H1 (cell line): ENCODE measurements around the gene ABI3BP. TPM values are rescaled to one million over a fixed set of nuclear protein-coding genes. Genes with fewer than 3 reads are reported as not detected.

ENCODE experiments used
- CTCF ChIA-PET: fragments of 300-600 bp; sonication (Branson Sonifier 250); formaldehyde crosslinking; loops from one replicate; lab custom pipeline; 2021; ENCODE audit not compliant: partially characterized antibody; lab: Charles Lee
- POLR2A ChIA-PET: fragments of 300-600 bp; sonication (Branson Sonifier 250); formaldehyde crosslinking; loops from one replicate; lab custom pipeline; 2021; ENCODE audit warnings: inconsistent platforms; ENCODE audit not compliant: partially characterized antibody; lab: Charles Lee
- DNase-seq, 2 experiments: peaks; one replicate each; pipeline versions ENCODE4 v3.0.0 to v3.0.0-alpha.2; 2010 to 2022; ENCODE audit warnings: low spot score in 2 of 2, low read depth in 1 of 2, mixed read lengths in 1 of 2
- FAIRE-seq: peaks from 2 replicates; lab custom pipeline; 2011; peaks lifted over from hg19 to GRCh38; lab: Jason Lieb, UNC
- H2AFZ ChIP-seq: 2 replicates; pipeline ENCODE4 v1.8.1; 2012; ENCODE audit warnings: low read length, inconsistent platforms
- H2AK5ac ChIP-seq: 2 replicates; pipeline ENCODE4 v1.6.1; 2013; ENCODE audit warnings: low read depth, low read length
- H2BK120ac ChIP-seq: replicated peaks from 2 replicates; pipeline ENCODE3; 2013; ENCODE audit warnings: low read depth, low read length, inconsistent platforms
- H2BK12ac ChIP-seq: 2 replicates; pipeline ENCODE4 v1.6.1; 2013; ENCODE audit warnings: low read depth, low read length
- H2BK15ac ChIP-seq: 2 replicates; pipeline ENCODE4 v1.6.1; 2013; ENCODE audit warnings: low read length
- H2BK20ac ChIP-seq: 2 replicates; pipeline ENCODE4 v1.6.1; 2013; ENCODE audit warnings: low read length
- H2BK5ac ChIP-seq: 2 replicates; pipeline ENCODE4 v1.6.1; 2013; ENCODE audit warnings: low read depth, low read length
- H3K14ac ChIP-seq: 2 replicates; pipeline ENCODE4 v1.6.1; 2013; ENCODE audit warnings: inconsistent platforms; ENCODE audit not compliant: insufficient read length
- H3K18ac ChIP-seq: 2 replicates; pipeline ENCODE4 v1.6.1; 2013; ENCODE audit warnings: low read length; ENCODE audit errors: extremely low read depth
- H3K23ac ChIP-seq: 2 replicates; pipeline ENCODE4 v1.6.1; 2013; ENCODE audit warnings: inconsistent platforms; ENCODE audit not compliant: insufficient read length
- H3K23me2 ChIP-seq: 2 replicates; pipeline ENCODE4 v1.6.1; 2013; ENCODE audit warnings: low read depth, low read length
- H3K27ac ChIP-seq: 2 replicates; pipeline ENCODE4 v1.6.1; 2011; ENCODE audit warnings: low read depth, low read length, inconsistent platforms
- H3K27me3 ChIP-seq, 4 experiments: replicated peaks in 1 of 4; 1 replicate in 1 of 4; 2 replicates in 3 of 4; pipeline versions ENCODE4 v1.6.1 to v1.8.1; 2011 to 2013; ENCODE audit warnings: low read length in 3 of 4, mild to moderate bottlenecking in 3 of 4, inconsistent platforms in 2 of 4, mixed read lengths in 2 of 4, moderate library complexity in 1 of 4; ENCODE audit not compliant: control insufficient read depth in 3 of 4, insufficient read depth in 3 of 4; ENCODE audit errors: extremely low read depth in 1 of 4
- H3K36me3 ChIP-seq, 4 experiments: 2 replicates each; pipeline versions ENCODE4 v1.6.1 to v1.8.1; 2011 to 2013; ENCODE audit warnings: mild to moderate bottlenecking in 4 of 4, low read length in 3 of 4, moderate library complexity in 2 of 4, control low read depth in 1 of 4, inconsistent platforms in 1 of 4; ENCODE audit not compliant: insufficient read depth in 4 of 4, control insufficient read depth in 2 of 4
- H3K4ac ChIP-seq: replicated peaks from 2 replicates; pipeline ENCODE3; 2013; ENCODE audit warnings: low read length, low read depth, mixed read lengths, inconsistent platforms; ENCODE audit not compliant: insufficient read length
- H3K4me1 ChIP-seq, 4 experiments: replicated peaks in 1 of 4; 1 replicate in 1 of 4; 2 replicates in 3 of 4; pipeline versions ENCODE4 v1.6.1 to v1.8.1; 2011 to 2013; ENCODE audit warnings: low read length in 3 of 4, inconsistent platforms in 2 of 4, mixed read lengths in 1 of 4; ENCODE audit not compliant: insufficient read depth in 4 of 4, control insufficient read depth in 3 of 4
- H3K4me2 ChIP-seq, 2 experiments: 2 replicates each; pipeline versions ENCODE4 v1.6.1 to v1.8.1; 2011 to 2013; ENCODE audit warnings: low read depth in 2 of 2, low read length in 2 of 2, control low read depth in 1 of 2, inconsistent platforms in 1 of 2, mild to moderate bottlenecking in 1 of 2; ENCODE audit not compliant: insufficient read depth in 1 of 2
- H3K4me3 ChIP-seq, 4 experiments: fragments of 200-600, 300-600 bp in 1 of 4; sonication (generic), shearing (Covaris generic), sonication (Bioruptor Twin) in 1 of 4; 2 replicates each; pipeline versions ENCODE4 v1.5.1 to v1.8.1; 2011 to 2016; ENCODE audit warnings: low read length in 4 of 4, low read depth in 3 of 4, control low read depth in 2 of 4, inconsistent platforms in 2 of 4, mild to moderate bottlenecking in 2 of 4, mixed read lengths in 1 of 4, moderate library complexity in 1 of 4; ENCODE audit not compliant: insufficient read depth in 2 of 4; ENCODE audit errors: extremely low read depth in 1 of 4
- H3K56ac ChIP-seq: replicated peaks from 2 replicates; pipeline ENCODE3; 2013; ENCODE audit warnings: low read depth, mild to moderate bottlenecking, mixed read lengths, low read length, inconsistent platforms; ENCODE audit not compliant: insufficient read length
- H3K79me1 ChIP-seq: 2 replicates; pipeline ENCODE4 v1.6.1; 2013; ENCODE audit warnings: low read depth, low read length, control low read depth
- H3K79me2 ChIP-seq, 2 experiments: 2 replicates each; pipeline versions ENCODE4 v1.6.1 to v1.8.1; 2012 to 2013; ENCODE audit warnings: low read length in 2 of 2, mild to moderate bottlenecking in 2 of 2, inconsistent platforms in 1 of 2; ENCODE audit not compliant: insufficient read depth in 2 of 2, control insufficient read depth in 1 of 2
- H3K9ac ChIP-seq, 4 experiments: replicated peaks in 1 of 4; 1 replicate in 1 of 4; 2 replicates in 3 of 4; pipeline versions ENCODE4 v1.6.1 to v1.8.1; 2011 to 2013; ENCODE audit warnings: low read depth in 3 of 4, low read length in 3 of 4, control low read depth in 2 of 4, mild to moderate bottlenecking in 2 of 4, moderate library complexity in 2 of 4, inconsistent platforms in 1 of 4; ENCODE audit errors: extremely low read depth in 1 of 4
- H3K9me3 ChIP-seq, 2 experiments: 2 replicates each; pipeline versions ENCODE4 v1.6.1 to v1.8.1; 2012 to 2013; ENCODE audit warnings: mild to moderate bottlenecking in 2 of 2, moderate library complexity in 2 of 2, control low read depth in 1 of 2, inconsistent platforms in 1 of 2, low read depth in 1 of 2, low read length in 1 of 2, mixed read lengths in 1 of 2; ENCODE audit not compliant: insufficient read depth in 2 of 2
- H4K20me1 ChIP-seq, 2 experiments: replicated peaks in 1 of 2; 2 replicates each; pipeline versions ENCODE3 to v1.8.1; 2011 to 2013; ENCODE audit warnings: inconsistent platforms in 2 of 2, low read length in 2 of 2, mild to moderate bottlenecking in 1 of 2; ENCODE audit not compliant: insufficient read depth in 2 of 2, control insufficient read depth in 1 of 2
- H4K5ac ChIP-seq: 2 replicates; pipeline ENCODE4 v1.6.1; 2013; ENCODE audit warnings: low read length, low read depth, mixed read lengths, inconsistent platforms; ENCODE audit not compliant: insufficient read length
- H4K8ac ChIP-seq: 2 replicates; pipeline ENCODE4 v1.8.0; 2013; ENCODE audit warnings: mild to moderate bottlenecking, moderate library complexity, low read length, inconsistent platforms; ENCODE audit not compliant: insufficient read depth; ENCODE audit errors: extremely low read depth
- H4K91ac ChIP-seq: replicated peaks from 2 replicates; pipeline ENCODE3; 2013; ENCODE audit warnings: low read length, mixed read lengths, inconsistent platforms; ENCODE audit not compliant: insufficient read length
- ASH2L ChIP-seq: fragments of 200-600, 300-600 bp; sonication (generic); IDR thresholded peaks from one replicate; pipeline ENCODE4 v1.7.1; 2017; ENCODE audit warnings: low read length
- EGR1 ChIP-seq: IDR thresholded peaks from 2 replicates; pipeline ENCODE4 v1.6.1; 2011; ENCODE audit warnings: low read depth, low read length, borderline replicate concordance
- JUN ChIP-seq: IDR thresholded peaks from 2 replicates; pipeline ENCODE4 v1.6.1; 2011; ENCODE audit warnings: low read depth, mild to moderate bottlenecking, improper control_type of control experiment, low read length
- POU5F1 ChIP-seq: IDR thresholded peaks from 2 replicates; pipeline ENCODE4 v1.6.1; 2011; ENCODE audit warnings: low read depth, mild to moderate bottlenecking, low read length, moderate library complexity
- RFX5 ChIP-seq: IDR thresholded peaks from 2 replicates; pipeline ENCODE4 v1.6.1; 2011; ENCODE audit warnings: low read depth, low read length, improper control_type of control experiment, borderline replicate concordance
- ZNF274 ChIP-seq: IDR thresholded peaks from 2 replicates; pipeline ENCODE4 v1.7.0; 2012; ENCODE audit warnings: low read length, borderline replicate concordance; ENCODE audit errors: extremely low read depth
- WGBS, 2 experiments: shearing (Covaris generic) in 1 of 2; methylation state at CpG; one replicate each; pipeline versions ENCODE4 v1.1.6 to v1.1.7; 2013 to 2015; ENCODE audit warnings: low lambda C conversion rate in 2 of 2, mixed read lengths in 2 of 2, inconsistent platforms in 1 of 2, low coverage in 1 of 2, missing lambda C conversion rate in 1 of 2; ENCODE audit not compliant: insufficient replicate concordance in 2 of 2, insufficient coverage in 1 of 2, insufficient read length in 1 of 2; ENCODE audit errors: extremely low coverage in 1 of 2, missing lambda C conversion rate in 1 of 2; 5-methylcytosine and 5-hydroxymethylcytosine counted together
- polyA plus RNA-seq, 7 experiments: library from polyadenylated mRNA; depleted of rRNA in 3 of 7; stranded (reverse) in 5 of 7; unstranded in 2 of 7; fragments of >200 nt in 5 of 7; fragments of 200-250 nt in 2 of 7; gene quantifications; 1 replicate in 5 of 7; 2 replicates in 1 of 7; 4 replicates in 1 of 7; pipeline versions ENCODE4 v1.2.1 to v1.2.3, GENCODE V29; 2011 to 2013; ENCODE audit warnings: missing spikeins in 2 of 7, mixed read lengths in 2 of 7
- total RNA-seq: library from RNA; stranded (reverse); fragmentation: NEBNext Ultra II Directional; extraction: Animal tissue kit (Norgen Biotek cat#: 25700); gene quantifications from 2 replicates; pipeline ENCODE4 v1.2.1, GENCODE V29; 2021

The ABI3BP gene
- total and polyA plus RNA-seq, 2 of the 8 experiments (the other 6 are each of a cell fraction or from before 2014, with no cell fraction given): 0.08 to 0.32 TPM

DNA sequence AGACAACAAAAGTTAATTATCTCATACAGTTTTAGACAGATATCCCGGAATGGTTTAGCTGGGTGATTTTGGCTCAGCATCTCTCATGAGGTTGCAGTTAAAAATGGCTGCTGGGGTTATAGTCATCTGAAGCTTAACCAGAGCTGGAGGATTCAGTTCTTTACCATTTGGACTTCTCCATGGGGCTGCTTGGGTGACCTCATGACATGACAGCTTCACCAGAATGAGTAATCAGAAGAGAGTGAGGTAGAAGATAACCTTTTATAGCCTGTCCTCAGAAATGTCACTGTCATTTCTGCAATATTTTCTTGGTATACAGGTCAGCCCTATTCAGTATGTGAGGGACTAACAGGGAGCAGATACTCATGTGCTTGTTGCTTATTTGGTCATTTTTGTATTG, 253.0 kb downstream of the ABI3BP start:
- CTCF ChIA-PET: interaction anchor here (1.1 to 1.7 kb wide), 3 partner anchors 13 to 278 kb away, joined by 3 read pairs; no protein-coding TSS in a partner anchor
- Histone ChIP-seq H3K4me1 (peaks cover 0 to 6% (median 1%) of the 10 kb centered on the region in 4 experiments; a peak in 4 of 7 replicates), H3K4ac (no peak overlapping the region), H4K91ac (no peak overlapping the region), H2BK5ac (no peak overlapping the region), H2BK120ac (no peak overlapping the region), H2BK12ac (no peak overlapping the region), H4K5ac (no peak overlapping the region), H3K27ac (no peak overlapping the region), H3K14ac (no peak overlapping the region), H2AFZ (no peak overlapping the region), H3K4me2 (no peak overlapping the region), H3K56ac (no peak overlapping the region), H3K9ac (no peak overlapping the region), H3K36me3 (peaks cover 0 to 62% (median 17%) of the 10 kb centered on the region in 4 experiments; a peak in 7 of 8 replicates), H3K79me2 (no peaks in the 10 kb centered on the region), H2BK20ac (no peak overlapping the region), H2BK15ac (no peak overlapping the region), H3K4me3 (no peak overlapping the region), H3K18ac (no peak overlapping the region), H4K20me1 (peaks cover 0 to 4% of the 10 kb centered on the region in 2 experiments), H2AK5ac (no peak overlapping the region), H3K79me1 (no peaks in the 10 kb centered on the region; the same call in 1 of the 2 replicates), H3K23ac (no peak overlapping the region), H4K8ac (no peak overlapping the region), H3K27me3 (no peaks in the 10 kb centered on the region), H3K23me2 (no peaks in the 10 kb centered on the region), H3K9me3 (no peaks in the 10 kb centered on the region)
- 93% methylated on average over 1 of the region's 1 CpG; no CpG with 5 or more reads in 1 of the 2 experiments for WGBS, 2 experiments
- no peak for TF ChIP-seq RFX5
- TF ChIP-seq JUN: no peak
- no peak for TF ChIP-seq EGR1
- no peak for TF ChIP-seq ASH2L
- no peak for TF ChIP-seq POU5F1
- TF ChIP-seq ZNF274: no peak
- POLR2A ChIA-PET: no interaction called here
- FAIRE-seq (no peak), DNase-seq (no peak)
